ENCODE results near the gene ASZ1.
"Not testable (repeated sequence)": the region's sequence is repeated elsewhere in the genome, so short reads cannot be mapped to it uniquely, and the experiment has no call there.

The ASZ1 gene

GRCh38 chr7:117444646-117445045 is 17.4 kb upstream of the ASZ1 start:
- no peak overlapping the region for H3K4me3 ChIP-seq (replicated peaks; ENCODE audit: low read depth, low read length)
- no peaks in the 10 kb centered on the region for H3K36me3 ChIP-seq (ENCODE audit: control insufficient read depth, insufficient read depth, low read length)
- no peaks in the 10 kb centered on the region for H3K27me3 ChIP-seq (replicated peaks; ENCODE audit: control insufficient read depth, insufficient read depth, low read length)
- no peak for TF ChIP-seq CTCF (IDR thresholded peaks at IDR 0.05; ENCODE audit: insufficient read depth, low read length, poor library complexity, severe bottlenecking)
- no peak for DNase-seq (ENCODE audit: extremely low read depth, insufficient read length)

GRCh38 chr7:117435475-117436043 is 8.3 kb upstream of the ASZ1 start:
- no peak for TF ChIP-seq CTCF (IDR thresholded peaks at IDR 0.05; ENCODE audit: insufficient read depth, low read length, poor library complexity, severe bottlenecking)
- Histone ChIP-seq H3K27me3 (replicated peaks; ENCODE audit: control insufficient read depth, insufficient read depth, low read length) (no peaks in the 10 kb centered on the region), H3K4me3 (replicated peaks; ENCODE audit: low read depth, low read length) (no peak overlapping the region), H3K36me3 (ENCODE audit: control insufficient read depth, insufficient read depth, low read length) (no peaks in the 10 kb centered on the region)
- DNase-seq (ENCODE audit: extremely low read depth, insufficient read length) = peak; percentile 53

- DNase-seq (ENCODE audit: extremely low read depth, insufficient read length) = peak; percentile 64
- TF ChIP-seq CTCF (IDR thresholded peaks at IDR 0.05; ENCODE audit: insufficient read depth, low read length, poor library complexity, severe bottlenecking) = no peak
- Histone ChIP-seq H3K4me3 (replicated peaks; ENCODE audit: low read depth, low read length) (no peak overlapping the region), H3K36me3 (ENCODE audit: control insufficient read depth, insufficient read depth, low read length) (no peaks in the 10 kb centered on the region), H3K27me3 (replicated peaks; ENCODE audit: control insufficient read depth, insufficient read depth, low read length) (no peaks in the 10 kb centered on the region)
These were observed 3.0 kb downstream of the ASZ1 start for GRCh38 chr7:117424090-117424829.

GRCh38 chr7:117414591-117414990 is 12.7 kb downstream of the ASZ1 start:
- H3K27me3 ChIP-seq (replicated peaks; ENCODE audit: control insufficient read depth, insufficient read depth, low read length); H3K4me3 ChIP-seq (replicated peaks; ENCODE audit: low read depth, low read length); DNase-seq (ENCODE audit: extremely low read depth, insufficient read length); H3K36me3 ChIP-seq (ENCODE audit: control insufficient read depth, insufficient read depth, low read length): not testable (repeated sequence)

- no peak for TF ChIP-seq CTCF (IDR thresholded peaks at IDR 0.05; ENCODE audit: insufficient read depth, low read length, poor library complexity, severe bottlenecking)
- Histone ChIP-seq H3K4me3 (replicated peaks; ENCODE audit: low read depth, low read length) (no peak overlapping the region), H3K27me3 (replicated peaks; ENCODE audit: control insufficient read depth, insufficient read depth, low read length) (no peaks in the 10 kb centered on the region), H3K36me3 (ENCODE audit: control insufficient read depth, insufficient read depth, low read length) (no peaks in the 10 kb centered on the region)
- no peak for DNase-seq (ENCODE audit: extremely low read depth, insufficient read length)
These were observed 14.2 kb downstream of the ASZ1 start for GRCh38 chr7:117412946-117413559.

- TF ChIP-seq CTCF (IDR thresholded peaks at IDR 0.05; ENCODE audit: insufficient read depth, low read length, poor library complexity, severe bottlenecking) = no peak
- Histone ChIP-seq H3K4me3 (replicated peaks; ENCODE audit: low read depth, low read length) (no peak overlapping the region), H3K36me3 (ENCODE audit: control insufficient read depth, insufficient read depth, low read length) (no peaks in the 10 kb centered on the region), H3K27me3 (replicated peaks; ENCODE audit: control insufficient read depth, insufficient read depth, low read length) (no peaks in the 10 kb centered on the region)
- DNase-seq (ENCODE audit: extremely low read depth, insufficient read length) = no peak
These were observed 14.9 kb downstream of the ASZ1 start for GRCh38 chr7:117412390-117412789.

Measured in GM06990 (cell line).